Endothelial cell of umbilical vein (primary cell): ENCODE measurements around the gene MINDY4.

Experiments used
- CTCF ChIP-seq, 2 donors: IDR thresholded peaks; 1 replicate in 1 of 2; 2 replicates in 1 of 2; pipeline ENCODE4 v1.5.1; 2011; ENCODE audit warnings: low read length in 2 of 2, mild to moderate bottlenecking in 2 of 2, moderate library complexity in 2 of 2, control low read depth in 1 of 2, inconsistent platforms in 1 of 2, low read depth in 1 of 2; ENCODE audit not compliant: insufficient read depth in 1 of 2; ENCODE audit errors: extremely low read depth in 1 of 2
- EZH2 ChIP-seq: IDR thresholded peaks from 2 replicates; pipeline ENCODE4 v1.6.1; 2012; ENCODE audit warnings: borderline replicate concordance, low read depth, mild to moderate bottlenecking, moderate library complexity, low read length, inconsistent platforms; ENCODE audit not compliant: severe bottlenecking
- MAX ChIP-seq: IDR thresholded peaks from 2 replicates; pipeline ENCODE4 v1.6.1; 2011; ENCODE audit not compliant: insufficient read depth, insufficient read length
- POLR2A ChIP-seq: IDR thresholded peaks from 2 replicates; pipeline ENCODE4 v1.6.1; 2012; ENCODE audit warnings: low read depth, mild to moderate bottlenecking, control low read depth, low read length
- POLR2AphosphoS5 ChIP-seq: IDR thresholded peaks from 2 replicates; pipeline ENCODE4 v1.6.1; 2012; ENCODE audit warnings: low read depth, mild to moderate bottlenecking, control low read depth, low read length, moderate library complexity; ENCODE audit not compliant: insufficient read depth

GRCh38 chr7:30726296-30727006 is 44.8 kb upstream of the MINDY4 start:
- TF ChIP-seq POLR2A (no peak), POLR2AphosphoS5 (no peak), MAX (no peak), CTCF (IDR thresholded peaks at IDR 0.05; ENCODE audit: extremely low read depth in 1 of 2, insufficient read depth in 1 of 2, low read depth in 1 of 2, low read length in 2 of 2) (no peak), EZH2 (no peak)
